Uterus (tissue), 4 donors: ENCODE measurements around the gene CDIPT. TPM values are rescaled to one million over a fixed set of nuclear protein-coding genes. Genes with fewer than 3 reads are reported as not detected.
"Not testable (repeated sequence)": the region's sequence is repeated elsewhere in the genome, so short reads cannot be mapped to it uniquely, and the experiment has no call there.

Experiments used
- DNase-seq, 2 donors: peaks; one replicate each; pipeline ENCODE4 v3.0.0-alpha.2; 2019 to 2020
- H3K27ac ChIP-seq, 2 donors: fragments of 200-600 bp; sonication (generic); 1 replicate in 1 of 2; 2 replicates in 1 of 2; pipeline ENCODE4 v1.5.1; 2016 to 2018
- H3K27me3 ChIP-seq, 2 donors: fragments of 200-600 bp; sonication (generic); one replicate each; pipeline ENCODE4 v1.5.1; 2018 to 2019; ENCODE audit warnings: control low read depth in 1 of 2
- H3K36me3 ChIP-seq, 2 donors: fragments of 200-600 bp; sonication (generic); one replicate each; pipeline ENCODE4 v1.5.1; 2019; ENCODE audit warnings: control low read depth in 1 of 2
- H3K4me1 ChIP-seq, 2 donors: fragments of 200-600 bp; sonication (generic); one replicate each; pipeline ENCODE4 v1.5.1; 2018 to 2019; ENCODE audit warnings: control low read depth in 1 of 2
- H3K4me3 ChIP-seq, 2 donors: fragments of 200-600 bp; sonication (generic); 1 replicate in 1 of 2; 2 replicates in 1 of 2; pipeline ENCODE4 v1.5.1; 2018 to 2019; ENCODE audit warnings: mild to moderate bottlenecking in 1 of 2
- H3K9me3 ChIP-seq, 2 donors: fragments of 200-600 bp; sonication (generic); one replicate each; pipeline ENCODE4 v1.5.1; 2019; ENCODE audit warnings: control low read depth in 1 of 2
- CTCF ChIP-seq, 4 experiments: fragments of 200-600 bp in 2 of 4; fragments of 450-650 bp in 2 of 4; sonication (generic) in 2 of 4; IDR thresholded peaks; one replicate each; pipeline ENCODE4 v1.5.1; 2016 to 2019; ENCODE audit warnings: antibody characterized with exemption in 4 of 4, mild to moderate bottlenecking in 2 of 4, moderate library complexity in 1 of 4
- POLR2A ChIP-seq, 2 donors: fragments of 450-650 bp; IDR thresholded peaks; one replicate each; pipeline ENCODE4 v1.6.1; 2016; ENCODE audit warnings: antibody characterized with exemption in 2 of 2, mild to moderate bottlenecking in 1 of 2, moderate library complexity in 1 of 2
- intact Hi-C: fragments of 100-400 bp; cut with DNase I; formaldehyde crosslinking; loops from one replicate; pipeline ENCODE4 v1.15.1; 2023; ENCODE audit warnings: low total_unique reads
- total RNA-seq, 4 donors: library from RNA; depleted of rRNA in 3 of 4; stranded (reverse); fragments of >200 nt in 3 of 4; gene quantifications; one replicate each; pipeline versions ENCODE4 v1.1.0 to v1.2.4, GENCODE V29; 2014 to 2023
- donor health status: DM: yes; HTN: yes; CAD: no.

Gene CDIPT
- 10 to 100 TPM; 35.1 to 83.7 (median 59.1) TPM for total RNA-seq

GRCh38 chr16:29862884-29863668, at the start of gene CDIPT:
TSS of gene CDIPT (minus strand) at chr16:29863226. CDS start at chr16:29862857, 369 bp downstream.
- Histone ChIP-seq H3K36me3 (no peaks in the 10 kb centered on the region), H3K4me1 (peaks cover 0 to 15% of the 10 kb centered on the region in 2 donors), H3K4me3 (peak within 1 kb of the TSS; percentile 81 to 96), H3K27ac (peak within 1 kb of the TSS; percentile 91 to 97), H3K27me3 (no peaks in the 10 kb centered on the region), H3K9me3 (no peaks in the 10 kb centered on the region)
- TF ChIP-seq POLR2A (IDR thresholded peaks at IDR 0.05) = peak in 1 of 2 donors; percentile 16
- peak; percentile 63 to 82 (median 72) for TF ChIP-seq CTCF (IDR thresholded peaks at IDR 0.05)
- intact Hi-C loops = no loop called here
- DNase-seq = peak; percentile 93 to 95

GRCh38 chr16:29912087-29912486, 49.1 kb upstream of the CDIPT start:
- H3K36me3 ChIP-seq = no peaks in the 10 kb centered on the region
- H3K27ac ChIP-seq = no peak overlapping the region
- no peaks in the 10 kb centered on the region for H3K27me3 ChIP-seq
- TF ChIP-seq CTCF (IDR thresholded peaks at IDR 0.05) = no peak
- TF ChIP-seq POLR2A (IDR thresholded peaks at IDR 0.05) = no peak
- H3K9me3 ChIP-seq = no peaks in the 10 kb centered on the region
- DNase-seq = no peak
- H3K4me3 ChIP-seq = no peak overlapping the region
- no peaks in the 10 kb centered on the region for H3K4me1 ChIP-seq
- intact Hi-C loops = no loop called here

GRCh38 chr16:29911676-29912010, 48.6 kb upstream of the CDIPT start:
- Histone ChIP-seq H3K27ac (no peak overlapping the region), H3K4me3 (no peak overlapping the region), H3K27me3 (no peaks in the 10 kb centered on the region), H3K4me1 (no peaks in the 10 kb centered on the region), H3K36me3 (no peaks in the 10 kb centered on the region), H3K9me3 (no peaks in the 10 kb centered on the region)
- DNase-seq = no peak
- TF ChIP-seq CTCF (IDR thresholded peaks at IDR 0.05) = no peak
- no peak for TF ChIP-seq POLR2A (IDR thresholded peaks at IDR 0.05)
- intact Hi-C loops = no loop called here

- intact Hi-C loops = no loop called here
- no peak for TF ChIP-seq POLR2A (IDR thresholded peaks at IDR 0.05)
- no peak for TF ChIP-seq CTCF (IDR thresholded peaks at IDR 0.05)
- Histone ChIP-seq H3K4me1 (no peaks in the 10 kb centered on the region), H3K36me3 (no peaks in the 10 kb centered on the region), H3K27me3 (no peaks in the 10 kb centered on the region), H3K27ac (no peak overlapping the region), H3K9me3 (no peaks in the 10 kb centered on the region), H3K4me3 (no peak overlapping the region)
- no peak for DNase-seq
Measured at GRCh38 chr16:29910819-29911675, 48.0 kb upstream of the CDIPT start.

GRCh38 chr16:29909851-29910250, 46.8 kb upstream of the CDIPT start:
- H3K36me3 ChIP-seq, DNase-seq, H3K27me3 ChIP-seq, H3K4me1 ChIP-seq, intact Hi-C loops, H3K4me3 ChIP-seq, H3K27ac ChIP-seq, H3K9me3 ChIP-seq: not testable (repeated sequence)
